GM21576 (cell line): ENCODE data around the gene FBXO27.
"Not testable (repeated sequence)": the region's sequence is repeated elsewhere in the genome, so short reads cannot be mapped to it uniquely, and the experiment has no call there.

Experiments
- ATAC-seq: cut with Tn5 transposase; IDR thresholded peaks from one replicate; pipeline ENCODE4 v1.9.1; 2021; ENCODE audit warnings: mild to moderate bottlenecking, moderate library complexity; ENCODE audit not compliant: unreplicated experiment

Gene FBXO27, protein sequence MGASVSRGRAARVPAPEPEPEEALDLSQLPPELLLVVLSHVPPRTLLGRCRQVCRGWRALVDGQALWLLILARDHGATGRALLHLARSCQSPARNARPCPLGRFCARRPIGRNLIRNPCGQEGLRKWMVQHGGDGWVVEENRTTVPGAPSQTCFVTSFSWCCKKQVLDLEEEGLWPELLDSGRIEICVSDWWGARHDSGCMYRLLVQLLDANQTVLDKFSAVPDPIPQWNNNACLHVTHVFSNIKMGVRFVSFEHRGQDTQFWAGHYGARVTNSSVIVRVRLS

DNA sequence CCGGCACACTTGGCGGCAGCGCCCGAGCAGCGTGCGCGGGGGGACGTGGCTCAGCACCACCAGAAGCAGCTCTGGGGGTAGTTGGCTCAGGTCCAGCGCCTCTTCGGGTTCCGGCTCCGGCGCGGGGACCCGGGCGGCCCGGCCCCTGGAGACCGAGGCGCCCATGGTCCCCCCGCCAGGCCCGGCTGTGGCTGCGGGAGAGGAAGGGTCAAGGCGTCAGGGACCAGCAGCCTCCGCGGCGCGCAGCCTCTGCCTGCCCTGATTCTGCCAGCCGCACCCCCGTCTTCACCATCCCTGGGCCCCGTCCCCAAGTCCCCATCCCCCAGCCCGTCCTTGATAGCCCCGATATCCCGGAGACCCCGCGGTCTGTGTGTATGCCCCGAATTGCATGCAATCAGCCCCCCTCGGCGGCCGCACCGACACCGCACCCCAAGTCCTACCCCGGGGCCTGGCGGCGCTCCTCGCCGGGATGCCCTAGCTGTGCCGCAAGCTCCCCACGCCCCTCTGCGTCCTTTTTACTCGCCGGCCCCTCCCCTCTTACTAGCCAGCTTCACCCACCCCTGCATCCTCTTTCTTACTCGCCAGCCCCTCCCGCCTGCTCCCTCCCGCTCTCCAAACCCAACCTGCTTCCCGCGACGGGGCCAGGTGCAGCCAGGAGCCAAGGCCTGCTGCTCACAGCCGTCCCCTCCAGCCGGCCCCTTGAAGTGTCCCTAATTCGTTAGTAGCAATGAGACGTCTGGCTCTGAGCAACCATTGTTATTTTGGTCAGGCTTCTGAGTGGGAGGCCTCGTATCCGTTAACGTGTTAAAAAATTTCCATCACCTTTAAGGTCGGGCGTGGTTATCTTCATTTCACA is at the start of gene FBXO27:
Gene FBXO27 (minus strand): TSS at position 487 of the 856 bp plus-strand sequence. CDS start 322 bp downstream, at position 165.
- no peak for ATAC-seq

DNA sequence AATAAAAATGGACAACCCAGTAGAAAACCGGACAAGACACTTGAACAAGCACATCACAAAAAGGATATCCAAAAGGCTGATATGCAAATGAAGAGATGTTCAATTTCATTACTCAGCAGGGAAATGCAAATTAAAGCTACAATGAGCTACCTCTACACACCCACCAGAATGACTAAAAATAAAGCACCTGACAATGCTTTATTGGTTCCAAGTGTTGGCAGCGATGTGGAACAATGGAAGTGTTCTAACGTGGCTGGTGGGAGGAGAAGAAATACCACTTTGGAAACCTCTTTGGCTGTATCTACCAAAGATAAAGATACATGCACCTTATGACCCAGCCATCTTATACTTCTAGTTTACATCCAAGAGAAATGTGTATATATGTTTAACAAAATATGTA is 48.1 kb upstream of the FBXO27 start:
- ATAC-seq, result no peak

DNA sequence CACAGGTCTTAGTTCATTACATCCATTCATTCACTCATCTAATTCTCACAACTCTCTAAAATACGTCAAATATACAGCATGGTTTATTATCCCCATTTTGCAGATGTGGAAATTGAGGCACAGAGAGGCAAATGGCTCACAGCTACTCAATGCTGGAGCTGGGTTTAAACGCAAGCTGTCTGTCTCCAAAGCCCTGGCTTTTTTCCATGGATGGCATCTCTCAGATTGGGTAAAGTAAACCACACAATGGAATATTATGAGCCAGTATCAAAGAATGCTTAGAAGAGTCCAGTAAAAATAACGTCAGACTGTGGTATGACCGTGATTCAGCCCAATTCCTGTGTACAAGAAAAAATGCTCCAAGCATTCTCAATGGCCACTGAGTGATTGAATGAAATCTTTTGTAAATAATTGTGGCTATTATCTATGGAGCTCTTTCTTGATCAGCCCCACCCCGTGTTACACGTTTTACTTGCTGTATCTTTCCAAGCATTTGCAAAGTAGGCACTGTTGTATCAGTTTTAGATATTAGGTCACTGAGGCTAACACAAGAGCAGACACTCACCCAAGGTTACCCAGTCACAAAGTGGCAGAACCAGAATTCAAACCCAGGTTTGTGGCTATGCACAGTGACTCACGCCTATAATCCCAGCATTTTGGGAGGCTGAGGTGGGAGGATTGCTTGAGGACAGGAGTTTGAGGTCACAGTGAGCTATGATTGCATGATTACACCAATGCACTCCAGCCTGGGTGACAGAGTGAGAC is 46.3 kb upstream of the FBXO27 start:
- ATAC-seq, result no peak

DNA sequence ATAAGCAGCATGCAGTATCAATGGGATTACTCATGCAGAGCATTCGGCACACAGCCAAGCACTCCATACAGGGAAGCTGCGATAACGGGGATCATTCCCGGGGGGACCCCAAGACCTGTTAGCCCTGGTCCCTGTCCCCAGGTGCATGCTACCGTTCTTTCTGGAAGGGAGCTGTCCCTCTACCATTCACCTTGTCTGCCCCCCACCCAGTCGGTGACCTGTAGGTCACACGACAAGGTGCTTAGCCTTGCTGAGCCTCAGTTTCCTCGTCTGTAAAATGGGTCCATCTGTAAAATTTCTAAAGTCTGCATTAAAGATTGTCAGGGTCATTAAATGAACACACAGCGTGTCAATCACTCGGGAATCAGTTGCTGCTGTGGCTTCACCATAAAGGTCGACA is 45.0 kb upstream of the FBXO27 start:
- no peak for ATAC-seq

DNA sequence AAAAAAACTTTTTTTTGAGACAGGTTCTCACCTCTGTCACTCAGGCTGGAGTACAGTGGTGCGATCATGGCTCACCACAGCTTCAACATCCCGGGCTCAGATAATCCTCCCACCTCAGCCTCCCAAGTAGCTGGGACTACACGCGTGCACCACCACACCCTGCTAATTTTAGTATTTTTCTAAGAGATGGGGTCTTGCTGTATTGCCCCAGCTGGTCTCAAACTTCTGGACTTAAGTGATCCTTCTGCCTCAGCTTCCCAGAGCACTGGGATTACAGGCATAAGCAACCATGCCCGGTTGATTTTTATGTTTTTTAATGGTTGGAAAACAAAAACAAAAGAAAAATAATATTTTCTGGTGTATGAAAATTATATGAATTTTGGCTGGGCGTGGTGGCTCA is 42.6 kb upstream of the FBXO27 start:
- no peak for ATAC-seq

DNA sequence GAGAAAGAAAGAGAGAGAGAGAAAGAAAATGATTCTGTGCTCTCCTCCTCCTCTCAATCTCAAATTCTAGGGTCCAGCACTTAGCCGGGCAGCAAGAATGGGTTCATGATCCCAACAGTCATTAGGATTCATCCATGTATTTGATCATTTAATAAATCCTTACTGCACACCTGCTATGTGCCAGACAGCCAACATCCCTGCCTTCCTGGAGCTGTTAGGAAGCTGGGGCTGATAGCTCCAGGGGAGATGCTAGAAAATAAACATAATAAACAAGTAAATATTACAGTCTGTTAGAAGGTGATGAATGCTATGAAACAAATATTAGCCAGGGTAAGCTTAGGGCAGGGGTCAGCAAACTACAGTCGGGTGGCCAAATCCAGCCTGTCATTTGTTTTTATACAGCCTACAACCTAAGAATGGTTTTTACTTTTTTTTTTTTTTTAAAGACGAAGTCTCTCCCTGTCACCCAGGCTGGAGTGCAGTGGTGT is 41.9 kb upstream of the FBXO27 start:
- ATAC-seq, result no peak

DNA sequence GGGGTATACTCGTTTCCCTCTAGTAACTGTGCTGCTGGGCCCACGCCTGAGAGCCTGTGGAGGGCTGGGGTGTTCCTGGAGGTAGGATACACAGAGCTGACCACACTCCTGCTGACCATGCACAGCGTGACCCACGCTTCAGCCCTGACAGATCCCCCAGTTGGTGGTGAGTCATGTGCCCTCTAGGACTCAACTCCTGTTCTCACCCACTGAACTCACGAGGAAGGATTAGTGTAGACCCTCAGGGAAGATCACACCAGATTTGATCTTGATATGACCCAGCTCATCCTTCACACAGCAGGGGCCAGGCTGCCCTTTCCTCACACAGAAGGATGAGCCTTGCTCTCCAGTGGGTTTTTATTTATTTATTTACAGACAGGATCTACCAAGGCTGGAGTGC is 38.5 kb upstream of the FBXO27 start:
- ATAC-seq, result no peak

DNA sequence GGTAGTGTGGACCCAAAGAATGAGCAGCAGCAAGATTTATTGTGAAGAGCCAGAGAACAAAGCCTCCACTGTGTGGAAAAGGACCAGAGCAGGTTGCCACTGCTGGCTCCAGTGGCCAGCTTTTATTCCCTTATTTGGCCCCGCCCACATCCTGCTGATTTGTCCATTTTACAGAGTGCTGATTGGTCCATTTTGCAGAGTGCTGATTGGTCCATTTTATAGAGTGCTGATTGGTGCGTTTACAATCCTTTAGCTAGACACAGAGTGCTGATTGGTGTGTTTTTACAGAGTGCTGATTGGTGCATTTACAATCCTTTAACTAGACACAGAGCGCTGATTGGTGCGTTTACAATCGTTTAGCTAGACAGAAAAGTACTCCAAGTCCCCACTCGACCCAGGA is 35.9 kb upstream of the FBXO27 start:
- not testable (repeated sequence) for ATAC-seq

DNA sequence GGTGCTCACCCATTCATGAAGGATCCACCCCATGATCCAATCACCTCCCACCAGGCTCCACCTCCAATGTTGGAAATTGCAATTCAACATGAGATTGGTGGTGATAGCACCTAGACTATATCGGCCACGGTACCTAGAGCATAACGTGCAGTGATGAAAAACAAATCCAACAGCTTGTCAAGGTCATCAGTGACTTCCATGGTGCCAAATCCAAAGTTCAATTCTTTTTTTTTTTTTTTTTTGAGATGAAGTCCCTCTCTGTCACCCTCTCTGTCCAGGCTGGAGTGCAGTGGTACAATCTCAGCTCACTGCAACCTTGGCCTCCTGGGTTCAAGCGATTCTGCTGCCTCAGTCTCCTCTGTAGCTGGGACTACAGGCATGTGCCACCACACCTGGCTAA is 34.8 kb upstream of the FBXO27 start:
- no peak for ATAC-seq

DNA sequence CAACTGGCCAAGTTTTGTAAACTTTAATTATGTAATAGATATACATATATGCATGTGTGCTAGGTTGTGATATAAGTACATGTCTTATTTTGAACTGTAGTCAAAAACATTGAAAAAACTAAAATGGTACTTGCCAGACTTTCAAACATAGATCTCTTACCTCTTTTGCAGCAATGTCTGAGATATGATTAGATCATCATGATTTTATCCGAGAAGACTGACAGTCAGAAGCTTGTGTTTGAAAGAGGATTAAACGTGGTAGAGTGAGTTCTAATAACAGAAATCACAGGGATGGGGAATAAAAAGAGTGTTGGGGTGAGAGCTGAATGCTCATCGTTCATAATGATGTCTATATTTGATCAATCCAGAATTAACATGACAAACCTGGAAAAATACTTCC is 33.6 kb upstream of the FBXO27 start:
- ATAC-seq, result no peak

DNA sequence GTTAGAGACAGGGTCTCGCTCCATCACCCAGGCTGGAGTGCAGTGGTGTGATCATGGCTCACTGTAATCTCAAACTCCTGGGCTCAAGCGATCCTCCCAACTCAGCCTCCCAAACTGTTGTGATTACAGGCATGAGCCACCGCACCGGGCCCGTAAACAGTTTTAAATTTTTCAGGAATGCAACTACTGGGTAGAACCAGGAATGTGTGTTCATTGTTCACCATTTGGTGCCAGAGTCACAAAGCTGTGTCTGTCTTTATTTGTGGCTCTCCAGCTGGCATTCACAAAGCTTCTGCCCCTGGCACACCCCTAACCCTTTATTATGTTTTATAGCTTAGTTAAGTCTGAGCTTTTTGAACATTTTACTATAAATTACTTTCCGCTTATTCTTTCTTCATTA is 32.1 kb upstream of the FBXO27 start:
- no peak for ATAC-seq

DNA sequence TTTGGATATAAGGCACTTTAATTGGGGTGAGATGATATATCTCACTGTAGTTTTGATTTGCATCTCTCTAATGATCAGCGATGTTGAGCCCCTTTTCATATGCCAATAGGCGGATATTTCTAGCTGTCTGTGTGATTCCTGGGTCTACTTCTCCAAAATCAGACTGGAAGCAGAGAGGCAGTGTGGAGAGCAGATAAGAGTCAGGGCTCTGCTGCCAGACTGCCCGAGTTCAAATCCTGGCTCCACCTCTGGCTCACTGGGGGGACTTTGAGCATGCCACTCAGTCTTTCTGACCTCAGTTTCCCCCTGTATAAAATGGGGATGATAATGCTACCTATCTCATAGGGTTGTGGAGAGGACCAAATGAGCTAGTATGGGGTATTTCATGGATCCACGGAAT is 27.8 kb upstream of the FBXO27 start:
- no peak for ATAC-seq

DNA sequence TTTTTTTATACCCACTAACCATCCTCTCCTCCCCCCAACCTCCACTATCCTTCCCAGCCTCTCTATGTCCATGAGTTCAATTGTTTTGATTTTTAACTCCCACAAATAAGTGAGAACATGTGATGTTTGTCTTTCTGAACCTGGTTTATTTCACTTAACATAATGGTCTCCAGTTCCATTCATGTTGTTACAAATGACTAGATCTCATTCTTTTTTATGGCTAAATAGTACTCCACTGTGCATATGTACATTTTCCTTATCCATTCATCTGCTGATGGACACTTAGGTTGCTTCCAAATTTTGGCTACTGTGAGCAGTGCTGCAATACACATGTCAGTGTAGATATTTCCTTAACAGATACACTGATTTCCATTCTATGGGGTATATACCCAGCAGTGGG is 27.0 kb upstream of the FBXO27 start:
- no peak for ATAC-seq

DNA sequence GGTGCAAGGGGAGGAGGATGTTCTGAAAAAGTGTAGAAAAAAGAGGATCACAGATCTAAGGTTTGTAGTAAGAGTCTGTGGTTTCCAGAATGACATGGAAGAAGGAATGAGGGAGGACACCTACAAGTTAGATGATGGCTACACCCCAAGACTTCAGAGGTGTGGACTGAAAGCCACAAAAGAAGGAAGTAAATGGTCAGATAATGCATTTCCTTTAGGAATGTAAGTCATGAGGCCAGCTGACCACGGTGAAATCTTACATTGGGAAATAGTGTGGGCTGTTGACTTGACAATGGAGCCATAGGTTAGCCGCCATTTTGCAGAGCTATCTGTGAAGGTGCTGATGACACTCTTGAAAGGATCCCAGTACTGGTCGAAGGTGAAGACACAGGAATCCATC is 25.3 kb upstream of the FBXO27 start:
- ATAC-seq, result no peak

DNA sequence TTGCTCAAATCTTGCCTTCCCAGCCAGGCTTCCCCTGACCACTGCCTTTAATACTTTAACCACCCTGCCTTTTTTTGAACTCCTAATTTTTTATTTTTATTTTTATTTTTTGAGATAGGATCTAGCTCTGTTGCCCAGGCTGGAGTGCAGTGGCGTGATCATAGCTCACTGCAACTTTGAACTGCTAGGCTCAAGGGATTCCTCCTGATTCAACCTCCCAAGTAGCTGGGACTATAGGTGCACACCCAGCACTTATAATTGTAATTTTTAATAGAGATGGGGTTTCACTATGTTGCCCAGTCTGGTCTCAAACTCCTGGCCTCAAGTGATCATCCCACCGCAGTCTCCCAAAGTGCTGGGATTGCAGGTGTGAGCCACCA is 21.7 kb upstream of the FBXO27 start:
- no peak for ATAC-seq

DNA sequence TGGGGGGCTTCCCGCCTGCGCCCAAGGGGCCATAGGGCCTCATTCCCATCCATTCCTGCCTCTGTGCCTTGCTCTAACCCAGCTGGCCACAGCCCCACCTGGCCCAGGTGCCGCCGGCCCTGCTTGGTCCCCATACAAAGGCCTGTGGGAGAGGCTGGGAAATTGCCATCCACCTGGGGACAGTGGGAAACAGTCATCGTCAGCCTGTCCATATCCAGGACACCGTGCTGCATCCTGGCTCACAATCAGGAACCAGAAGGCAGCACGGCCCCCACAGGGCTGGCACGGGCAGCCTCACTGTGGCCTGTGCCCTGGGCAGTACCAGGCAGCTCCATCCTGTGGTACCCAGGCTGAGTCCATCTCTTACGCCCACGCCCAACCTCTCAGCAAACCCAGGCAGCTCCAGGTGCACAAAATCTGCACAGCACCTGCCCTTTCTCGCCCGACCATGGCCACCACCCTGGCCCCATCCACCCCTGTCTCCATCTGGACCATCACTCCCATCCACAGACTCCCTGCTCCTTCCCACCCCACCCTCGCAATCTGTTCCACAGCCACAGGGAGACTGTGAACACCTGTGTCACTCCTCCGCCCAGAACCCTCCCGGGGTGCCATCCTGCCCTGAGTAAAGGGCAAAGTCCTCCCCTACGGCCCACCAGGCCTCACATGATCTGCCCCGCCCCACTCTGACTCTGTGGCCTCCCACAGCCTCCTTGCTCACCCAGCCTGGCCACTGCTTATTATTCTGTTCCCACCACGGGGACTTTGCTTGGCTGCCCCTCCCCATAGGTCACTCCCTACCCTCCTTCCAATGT is 21.1 kb upstream of the FBXO27 start:
- ATAC-seq, result no peak

DNA sequence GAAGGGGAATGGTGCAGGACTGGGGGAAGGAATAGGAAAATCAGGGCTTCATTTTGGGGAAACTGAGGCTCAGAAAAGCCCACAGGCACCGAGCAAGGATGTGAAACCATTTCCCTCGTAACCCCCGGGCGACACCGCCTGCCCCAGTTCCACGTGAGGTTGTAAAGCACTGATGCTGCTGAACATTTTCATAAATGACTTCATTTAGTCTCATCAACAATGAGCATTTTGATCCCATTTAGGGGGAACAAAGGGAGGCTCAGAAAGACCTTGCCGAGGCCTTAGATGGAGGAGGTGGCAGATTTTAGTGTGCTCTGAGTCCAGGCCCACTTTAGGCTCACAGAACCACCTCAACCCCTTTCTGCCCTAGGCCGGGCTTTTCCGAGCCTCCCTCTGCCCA is 20.5 kb upstream of the FBXO27 start:
- no peak for ATAC-seq

DNA sequence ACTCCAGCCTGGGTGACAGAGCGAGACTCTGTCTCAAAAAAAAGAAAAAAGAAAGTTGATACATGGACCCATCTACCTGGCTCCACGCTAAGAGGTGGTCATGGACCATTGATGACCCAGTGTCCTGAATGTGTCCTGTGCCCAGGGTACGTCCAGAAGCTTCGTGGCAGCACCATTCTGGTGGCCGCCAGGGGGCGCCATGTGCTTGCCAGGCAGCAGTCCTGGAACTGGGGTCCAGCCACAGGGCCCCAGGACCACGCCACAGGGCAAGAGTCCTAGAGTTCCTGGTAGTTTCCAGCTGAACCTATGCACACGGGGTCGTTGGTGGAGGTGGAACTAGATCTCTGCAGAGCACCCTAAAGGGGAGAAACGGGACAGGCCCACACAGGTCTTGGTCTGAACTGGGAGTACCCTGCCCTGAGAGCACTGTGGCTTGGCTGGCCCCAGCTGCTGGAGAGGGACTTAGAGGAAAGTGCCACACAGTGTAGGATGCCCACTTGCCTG is 19.9 kb upstream of the FBXO27 start:
- ATAC-seq, result no peak

DNA sequence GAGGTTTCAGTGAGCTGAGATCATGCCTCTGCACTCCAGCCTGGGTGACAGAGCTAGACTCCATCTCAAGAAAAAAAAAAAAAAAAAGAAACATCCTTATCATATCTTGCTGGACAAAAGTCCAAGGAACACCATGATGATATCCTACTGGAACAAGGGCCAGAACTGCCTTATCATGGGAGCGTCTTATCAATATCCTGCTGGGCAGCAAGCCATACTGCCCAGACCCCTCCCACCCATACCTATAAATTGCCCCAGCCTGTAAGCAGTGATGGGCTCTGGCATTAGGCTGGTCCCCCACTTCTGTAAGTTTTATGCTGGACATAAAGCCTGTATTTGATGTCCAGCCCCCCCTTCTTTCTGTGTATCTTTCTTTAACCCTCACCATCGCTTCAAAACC is 14.7 kb upstream of the FBXO27 start:
- ATAC-seq, result no peak

DNA sequence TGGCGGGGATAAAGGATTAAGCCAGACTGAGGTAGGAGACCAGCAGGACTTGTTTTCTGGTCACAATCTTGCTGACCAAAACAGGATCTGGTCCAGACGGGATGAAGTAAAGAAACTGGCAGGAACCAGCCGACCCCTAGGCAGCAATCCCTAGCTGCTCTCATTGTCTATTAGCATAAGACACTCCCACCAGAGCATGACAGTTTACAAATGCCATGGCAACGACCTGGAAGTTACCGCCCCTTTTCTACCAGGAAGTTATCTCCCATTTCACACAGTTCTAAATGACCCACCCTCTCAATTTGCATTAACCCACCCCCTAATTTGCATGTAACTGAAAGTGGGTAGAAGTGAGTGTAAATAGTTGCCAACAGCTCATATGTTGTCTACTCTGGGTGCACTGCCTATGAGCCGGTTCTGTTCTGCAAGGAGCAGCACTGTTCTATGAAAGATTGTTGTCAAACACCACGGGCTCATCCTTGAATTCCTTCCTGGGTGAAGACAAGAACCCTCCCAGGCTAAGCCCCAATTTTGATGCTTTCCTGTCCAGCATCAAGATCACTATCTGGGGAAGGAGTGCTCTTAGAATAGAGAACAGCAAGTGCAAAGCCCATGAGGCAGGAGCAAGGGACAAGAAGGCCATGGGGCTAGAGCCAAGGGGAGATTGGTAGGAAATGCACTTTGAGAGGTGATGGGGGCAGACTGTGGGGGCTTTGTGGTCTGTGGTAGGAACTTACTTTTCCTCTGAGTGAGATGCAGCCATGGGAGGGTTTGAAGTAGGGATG is 13.9 kb upstream of the FBXO27 start:
- no peak for ATAC-seq
